Ishikawa (cell line): ENCODE measurements around the gene PLCH1.

Experiments used
- CEBPB ChIP-seq: IDR thresholded peaks from 2 replicates; pipeline ENCODE4 v1.6.1; 2012
- CREB1 ChIP-seq: IDR thresholded peaks from 2 replicates; pipeline ENCODE4 v1.6.1; 2012; ENCODE audit warnings: low read depth
- EP300 ChIP-seq: IDR thresholded peaks from 2 replicates; pipeline ENCODE4 v1.6.1; 2012; ENCODE audit warnings: borderline replicate concordance
- RAD21 ChIP-seq: IDR thresholded peaks from 2 replicates; pipeline ENCODE4 v1.6.1; 2012; ENCODE audit warnings: low read depth
- REST ChIP-seq: IDR thresholded peaks from 2 replicates; pipeline ENCODE4 v1.6.1; 2012; ENCODE audit warnings: low read depth, mild to moderate bottlenecking
- TAF1 ChIP-seq: IDR thresholded peaks from 2 replicates; pipeline ENCODE4 v1.6.1; 2012; ENCODE audit warnings: low read depth, mild to moderate bottlenecking
- TEAD4 ChIP-seq: IDR thresholded peaks from 2 replicates; pipeline ENCODE4 v1.6.1; 2012
- YY1 ChIP-seq: IDR thresholded peaks from 2 replicates; pipeline ENCODE4 v1.6.1; 2012; ENCODE audit warnings: low read depth
- ZBTB7A ChIP-seq: IDR thresholded peaks from 2 replicates; pipeline ENCODE4 v1.6.1; 2012; ENCODE audit warnings: low read depth

GRCh38 chr3:155744010-155744625 is 753 bp downstream of the PLCH1 start:
- no peak for TF ChIP-seq CREB1
- TF ChIP-seq TEAD4, result no peak
- no peak for TF ChIP-seq RAD21
- no peak for TF ChIP-seq EP300
- TF ChIP-seq CEBPB, result no peak
- TF ChIP-seq YY1, result no peak
- TF ChIP-seq REST, result no peak
- peak; percentile 97 for TF ChIP-seq ZBTB7A
- TF ChIP-seq TAF1, result no peak
